HG02938 (cell line): Measurements from ENCODE around the gene SYNM.

Experiments
- ATAC-seq: cut with Tn5 transposase; IDR thresholded peaks from one replicate; pipeline ENCODE4 v1.9.1; 2021; ENCODE audit warnings: mild to moderate bottlenecking, moderate library complexity; ENCODE audit not compliant: unreplicated experiment

The SYNM gene

DNA sequence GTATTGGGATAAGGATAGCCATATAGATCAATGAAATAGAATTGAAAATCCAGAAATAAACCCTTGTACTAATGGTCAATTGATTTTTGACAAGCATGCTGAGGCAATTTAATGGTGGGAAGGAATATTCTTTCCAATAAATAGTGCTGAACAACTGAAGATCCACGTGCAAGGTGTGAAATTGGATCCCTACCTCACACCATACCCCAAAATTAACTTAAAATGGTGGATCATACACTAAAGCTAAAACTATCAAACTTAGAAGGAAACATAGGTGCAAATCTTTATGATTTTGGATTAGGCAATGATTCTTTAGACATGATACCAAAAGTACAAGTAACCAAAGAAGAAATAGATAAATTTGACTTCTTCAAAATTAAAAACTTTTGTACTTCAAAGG is 22.1 kb upstream of the SYNM start:
- no peak for ATAC-seq

GRCh38 chr15:99084965-99085364 is 19.9 kb upstream of the SYNM start:
- no peak for ATAC-seq

DNA sequence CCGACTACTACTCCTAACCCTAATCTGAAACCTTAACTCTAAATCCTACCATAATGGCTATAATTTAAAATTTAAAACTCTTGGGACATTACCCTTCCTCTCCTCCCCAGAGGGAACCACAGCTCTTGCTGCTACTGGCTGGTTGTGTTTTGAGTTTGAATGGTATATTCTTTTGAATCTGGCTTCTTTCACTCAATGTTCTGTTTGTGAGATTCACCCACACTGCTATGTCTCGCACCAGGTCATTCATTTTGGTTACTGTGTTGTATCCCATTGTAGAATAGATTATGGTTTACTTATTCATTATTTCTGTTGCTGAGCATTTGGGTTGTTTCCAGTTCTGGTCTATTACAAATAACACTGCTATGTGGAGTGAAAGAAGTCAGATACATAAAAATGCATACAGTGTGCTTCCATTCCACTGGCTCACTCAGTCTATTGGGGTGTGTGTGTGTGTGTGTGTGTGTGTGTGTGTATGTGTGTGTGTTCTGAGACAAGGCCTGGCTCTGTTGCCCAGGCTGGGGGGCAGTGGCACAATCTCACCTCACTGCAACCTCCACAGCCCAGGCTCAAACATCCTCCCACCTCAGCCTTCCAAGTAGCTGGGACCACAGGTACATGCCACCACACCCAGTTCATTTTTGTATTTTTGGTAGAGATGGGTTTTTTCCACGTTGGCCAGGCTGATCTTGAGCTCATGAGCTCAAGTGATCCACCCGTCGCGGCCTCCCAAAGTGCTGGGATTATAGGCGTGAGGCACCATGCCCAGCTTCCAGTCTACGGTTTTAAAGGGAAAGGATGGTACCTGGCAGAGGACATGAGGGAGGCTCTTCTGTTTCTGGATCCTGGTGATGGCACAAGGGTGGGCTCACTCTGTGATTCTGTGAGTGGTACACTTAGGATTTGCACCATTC is 19.2 kb upstream of the SYNM start:
- no peak for ATAC-seq

DNA sequence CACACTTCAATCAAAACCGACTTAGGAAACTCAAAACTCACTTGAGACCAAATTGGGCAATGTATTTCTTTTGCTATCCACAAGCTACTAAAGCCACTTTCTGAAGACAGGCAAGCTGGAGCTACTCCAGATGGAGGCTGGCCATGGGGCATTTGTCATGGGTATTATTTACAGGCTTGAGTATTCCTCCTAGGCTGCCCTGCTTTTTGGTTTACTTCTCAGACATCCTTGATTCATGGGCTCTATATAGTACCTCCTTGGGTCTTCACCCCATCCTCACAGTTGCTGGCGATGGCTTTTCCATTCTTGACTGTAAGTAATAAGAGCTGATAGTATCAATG is 18.6 kb upstream of the SYNM start:
- ATAC-seq: no peak

GRCh38 chr15:99087405-99087943 is 17.4 kb upstream of the SYNM start:
- no peak for ATAC-seq

- ATAC-seq: peak; percentile 100
Observed at GRCh38 chr15:99090011-99090699, 14.7 kb upstream of the SYNM start.

DNA sequence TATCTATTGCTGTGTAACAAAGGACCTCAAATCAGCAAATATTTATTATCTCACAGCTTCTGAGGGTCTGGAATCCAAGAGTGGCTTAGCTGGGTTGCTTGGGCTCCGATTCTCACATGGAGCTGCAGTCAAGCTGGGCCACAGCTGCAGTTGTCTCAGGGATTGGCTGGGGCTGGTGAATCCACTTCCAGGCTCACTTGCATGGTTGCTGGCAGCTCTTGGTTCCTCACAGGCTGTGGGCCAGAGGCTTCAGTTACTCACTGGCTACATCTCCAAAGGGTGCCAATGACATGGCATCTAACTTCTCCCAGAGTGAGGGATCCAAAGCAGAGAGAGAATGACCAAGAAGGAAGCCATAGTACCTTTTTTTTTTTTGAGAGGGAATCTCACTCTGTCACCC is 13.9 kb upstream of the SYNM start:
- ATAC-seq: no peak

- no peak for ATAC-seq
Observed at GRCh38 chr15:99092554-99093172, 12.2 kb upstream of the SYNM start.

GRCh38 chr15:99095626-99096025 is 9.3 kb upstream of the SYNM start:
- ATAC-seq: no peak

DNA sequence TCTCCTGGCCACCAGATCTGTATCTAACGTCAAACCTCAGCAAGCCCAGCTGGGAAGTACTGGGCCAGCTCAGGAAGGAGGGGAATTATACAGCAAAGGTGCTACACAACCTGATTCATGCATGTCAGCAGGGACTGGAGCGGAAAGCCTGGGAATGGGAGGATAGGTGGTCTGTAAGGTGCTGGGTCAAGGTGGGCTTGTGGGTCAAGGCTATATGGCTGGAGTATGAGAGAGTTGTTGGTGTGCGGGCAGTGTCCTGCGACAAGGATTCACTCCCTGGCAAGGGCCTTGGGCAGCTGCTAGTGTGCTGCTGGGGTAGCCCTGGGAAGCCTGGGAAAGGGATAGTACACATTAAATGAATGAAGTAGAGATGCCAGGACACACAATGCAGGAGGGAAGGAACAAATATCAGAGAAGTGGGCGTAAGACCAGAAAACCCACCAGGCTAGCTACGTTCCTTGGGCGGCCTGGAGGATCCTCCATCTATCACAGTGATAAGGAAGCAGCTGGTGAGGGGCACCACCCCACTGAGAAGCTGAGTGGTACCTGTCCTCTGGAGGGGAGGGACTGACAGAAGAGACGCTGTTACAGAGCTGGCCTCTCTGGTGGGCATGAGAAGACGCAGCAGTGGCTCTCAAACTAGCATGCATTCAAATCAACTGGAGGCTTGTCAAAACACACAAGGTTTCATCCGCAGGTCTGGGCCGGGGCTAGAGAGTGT is 8.5 kb upstream of the SYNM start:
- no peak for ATAC-seq

- ATAC-seq: no peak
Observed at GRCh38 chr15:99096894-99097426, 7.9 kb upstream of the SYNM start.

DNA sequence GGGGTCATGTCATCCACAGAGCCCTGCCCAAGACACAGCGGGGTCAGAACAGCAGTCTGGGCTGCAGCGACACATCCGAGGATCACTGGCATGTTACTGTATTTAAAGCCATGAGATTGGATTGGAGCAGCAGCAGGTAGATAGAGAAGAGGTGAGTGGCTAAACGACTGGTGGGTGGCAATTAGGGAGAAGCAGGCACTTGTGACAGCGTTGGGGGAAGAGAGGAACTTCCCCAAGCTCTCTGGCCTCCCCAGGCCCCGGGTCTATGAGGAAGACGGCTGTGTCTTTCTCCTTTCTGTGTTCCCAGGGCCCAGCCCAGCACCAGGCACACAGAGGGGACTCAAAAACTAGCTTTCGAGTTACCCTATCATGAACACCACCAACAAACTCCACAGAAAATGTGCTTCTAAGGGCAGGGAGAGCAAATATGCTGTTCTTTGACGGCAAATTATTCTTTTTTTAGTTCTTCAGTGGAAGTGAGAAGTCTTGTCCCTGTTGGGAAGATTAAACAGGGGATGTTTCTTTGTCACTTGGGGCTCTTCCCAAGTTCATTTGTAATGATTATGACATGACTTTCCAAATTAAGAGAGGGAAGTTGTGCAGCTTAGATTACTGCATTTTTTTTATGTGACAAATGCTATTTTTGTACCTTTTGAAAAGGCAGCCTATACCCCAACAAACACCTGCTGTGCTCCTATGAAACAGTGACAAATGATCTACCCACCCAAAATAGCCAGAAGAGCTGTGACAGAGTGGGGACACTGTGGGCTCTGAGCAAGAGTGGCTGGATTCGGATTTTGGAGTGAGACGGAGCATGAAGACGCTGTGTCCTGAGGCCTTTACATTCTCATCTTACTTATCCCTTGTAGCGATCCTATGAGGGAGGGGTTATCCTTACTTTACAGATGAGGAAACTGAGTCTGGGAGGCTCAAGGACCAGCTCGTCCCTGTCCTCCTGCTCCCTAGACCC is 7.2 kb upstream of the SYNM start:
- no peak for ATAC-seq

DNA sequence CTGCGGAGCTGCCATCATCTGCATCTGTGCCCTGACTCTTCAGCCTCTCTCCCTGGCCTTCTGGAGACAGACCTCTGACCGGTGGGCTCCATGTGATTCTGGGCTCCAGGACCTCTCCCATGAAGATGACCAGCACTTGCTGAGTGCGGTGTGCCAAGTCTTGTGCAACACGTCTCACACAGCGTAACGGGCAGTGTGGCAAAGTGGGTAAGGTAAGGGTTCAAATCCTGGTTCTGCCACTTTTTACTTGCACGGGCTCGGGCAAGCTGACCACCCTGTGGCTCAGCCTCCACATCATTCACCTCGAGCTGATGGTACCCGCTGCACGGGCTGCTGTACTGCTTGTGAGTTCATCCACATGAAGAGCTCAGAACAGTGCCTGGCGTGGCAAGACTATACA is 6.5 kb upstream of the SYNM start:
- ATAC-seq: no peak

GRCh38 chr15:99098991-99099390 is 5.9 kb upstream of the SYNM start:
- ATAC-seq: no peak

DNA sequence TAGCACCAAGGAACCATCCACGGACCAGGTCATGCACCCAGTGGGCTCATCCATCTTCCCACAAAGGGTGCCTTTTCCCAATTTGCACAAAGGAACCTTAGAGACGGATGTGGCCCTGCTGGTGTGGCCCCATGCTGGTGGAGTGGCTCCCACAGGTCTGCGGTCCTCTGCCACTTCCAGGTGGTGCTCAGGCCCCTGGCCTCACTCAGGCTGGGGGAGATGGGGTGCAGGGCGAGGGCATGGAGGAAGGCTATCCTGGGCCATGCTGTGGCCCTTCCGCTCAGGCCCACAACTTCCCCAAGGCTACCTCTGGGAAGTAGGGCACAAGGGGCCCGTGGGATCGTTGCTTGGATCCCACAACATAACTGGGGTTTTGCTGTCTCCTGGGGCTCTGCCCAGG is 5.2 kb upstream of the SYNM start:
- no peak for ATAC-seq

DNA sequence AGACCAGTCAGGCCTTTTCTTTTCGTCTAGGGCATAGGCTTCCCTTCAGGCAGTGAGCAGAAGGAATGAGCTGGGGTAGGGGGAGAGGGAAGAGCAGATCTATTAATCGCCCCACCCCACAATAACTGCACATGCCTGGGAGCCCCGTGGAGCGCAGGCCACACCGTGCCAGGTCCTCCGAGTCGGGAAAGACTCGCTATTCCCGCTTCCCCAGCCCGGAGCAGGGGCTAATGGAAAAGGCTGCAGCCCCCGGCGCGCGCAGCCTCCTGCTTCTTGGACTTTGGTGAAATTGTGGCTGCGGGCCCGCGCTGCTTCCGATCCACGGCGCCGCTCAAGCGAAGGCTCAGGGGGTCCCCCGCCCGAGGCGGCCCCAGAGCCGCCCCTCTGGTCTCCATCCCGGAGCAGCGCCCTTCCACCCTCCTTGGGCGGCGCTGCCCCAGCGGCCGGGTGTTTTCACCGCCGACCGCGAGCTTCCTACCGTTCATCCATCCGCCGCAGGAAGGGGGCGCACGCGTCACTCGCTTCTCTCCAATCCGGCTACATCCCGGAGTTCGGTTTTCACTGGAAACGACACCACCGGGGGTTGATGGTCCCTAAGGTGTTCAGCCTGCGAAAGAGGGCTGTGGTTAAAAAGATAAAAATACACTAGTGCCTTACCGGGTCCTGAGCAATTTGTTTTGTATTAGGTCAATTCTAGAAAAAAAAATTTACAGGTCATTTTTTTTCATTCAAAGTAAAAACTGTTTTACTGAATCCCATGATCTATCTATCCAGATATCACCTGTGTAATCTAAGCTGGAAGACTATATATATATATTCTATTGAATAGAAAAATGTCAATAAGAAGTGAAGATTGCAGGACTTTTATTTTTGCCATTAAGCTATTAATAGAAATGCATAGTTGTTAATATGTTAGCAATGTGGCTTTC is 4.4 kb upstream of the SYNM start:
- no peak for ATAC-seq

GRCh38 chr15:99101501-99101900 is 3.4 kb upstream of the SYNM start:
- no peak for ATAC-seq
